A673 (cell line): Measurements from ENCODE around the gene AGAP1. TPM values are rescaled to one million over a fixed set of nuclear protein-coding genes. Genes with fewer than 3 reads are reported as not detected.

Experiments
- BruUV-seq: library from RNA; stranded (reverse); fragments of 400-500 nt; replicated peaks from 2 replicates; lab custom pipeline; 2021; lab: Mats Ljungman, UMichigan
- CTCF ChIA-PET: fragments of 300-600 bp; sonication (Branson Sonifier 250); formaldehyde crosslinking; loops from one replicate; lab custom pipeline; 2022; ENCODE audit warnings: antibody characterized with exemption; lab: Charles Lee
- POLR2A ChIA-PET: fragments of 300-600 bp; sonication (Branson Sonifier 250); formaldehyde crosslinking; loops from one replicate; lab custom pipeline; 2022; ENCODE audit warnings: antibody characterized with exemption; ENCODE audit not compliant: low non-redundant PET; lab: Charles Lee
- DNase-seq: peaks from one replicate; pipeline ENCODE4 v3.0.0-alpha.2; 2015; ENCODE audit warnings: low spot score
- H3K27ac ChIP-seq: fragments of 200-600 bp; sonication (generic); 2 replicates; pipeline ENCODE4 v1.5.1; 2016; ENCODE audit warnings: mixed run types, low read depth, mild to moderate bottlenecking, mixed read lengths, antibody characterized with exemption, low read length; ENCODE audit not compliant: poor library complexity, severe bottlenecking
- H3K27me3 ChIP-seq: fragments of 200-600 bp; sonication (generic); replicated peaks from 2 replicates; pipeline ENCODE4 v1.6.1; 2017; ENCODE audit warnings: mixed run types, low read depth, mild to moderate bottlenecking, mixed read lengths, antibody characterized with exemption, low read length; ENCODE audit not compliant: insufficient read depth, poor library complexity
- H3K36me3 ChIP-seq: fragments of 200-600 bp; sonication (generic); 2 replicates; pipeline ENCODE4 v1.6.1; 2016; ENCODE audit warnings: mixed run types, mild to moderate bottlenecking, mixed read lengths, antibody characterized with exemption, low read length; ENCODE audit not compliant: insufficient read depth, poor library complexity, severe bottlenecking
- H3K4me1 ChIP-seq: fragments of 200-600 bp; sonication (generic); 2 replicates; pipeline ENCODE4 v1.6.1; 2017; ENCODE audit warnings: mixed run types, mild to moderate bottlenecking, mixed read lengths, antibody characterized with exemption, low read length; ENCODE audit not compliant: insufficient read depth, poor library complexity, severe bottlenecking
- H3K4me3 ChIP-seq: fragments of 200-600 bp; sonication (generic); 2 replicates; pipeline ENCODE4 v1.5.1; 2016; ENCODE audit warnings: low read depth, mixed run types, mild to moderate bottlenecking, mixed read lengths, low read length; ENCODE audit not compliant: poor library complexity, severe bottlenecking
- H3K9me3 ChIP-seq: fragments of 200-600 bp; sonication (generic); 2 replicates; pipeline ENCODE4 v1.6.1; 2016; ENCODE audit warnings: mixed run types, low read depth, mild to moderate bottlenecking, mixed read lengths, antibody characterized with exemption, low read length; ENCODE audit not compliant: poor library complexity, severe bottlenecking
- EZH2 ChIP-seq: fragments of 200-600 bp; sonication (generic); IDR thresholded peaks from 2 replicates; pipeline ENCODE4 v1.6.1; 2017; ENCODE audit warnings: borderline replicate concordance, low read depth, mild to moderate bottlenecking, mixed read lengths, antibody characterized with exemption, low read length; ENCODE audit not compliant: poor library complexity, severe bottlenecking
- intact Hi-C: fragments of 100-400 bp; cut with micrococcal nuclease; formaldehyde crosslinking; loops from one replicate; pipeline ENCODE4 v1.10.0; 2022; ENCODE audit not compliant: unreplicated experiment
- total RNA-seq: library from RNA; stranded (reverse); gene quantifications from 2 replicates; pipeline ENCODE4 v1.2.3, GENCODE V29; 2021
- TF ChIP-seq, protein P1 (sequence below): fragments of 300-800, 200-600 bp; sonication (generic); conservative IDR thresholded peaks from 2 replicates; pipeline ENCODE4 v1.5.1; 2017; ENCODE audit warnings: low read depth, mild to moderate bottlenecking, antibody characterized with exemption, low read length, moderate library complexity, mixed read lengths

AGAP1 gene
- total RNA-seq, 1 experiment from 2014 or later: 25.3 TPM

- no peaks in the 10 kb centered on the region for H3K27me3 ChIP-seq
- H3K9me3 ChIP-seq: no peaks in the 10 kb centered on the region
- TF ChIP-seq EZH2: no peak
- TF ChIP-seq, protein P1, sequence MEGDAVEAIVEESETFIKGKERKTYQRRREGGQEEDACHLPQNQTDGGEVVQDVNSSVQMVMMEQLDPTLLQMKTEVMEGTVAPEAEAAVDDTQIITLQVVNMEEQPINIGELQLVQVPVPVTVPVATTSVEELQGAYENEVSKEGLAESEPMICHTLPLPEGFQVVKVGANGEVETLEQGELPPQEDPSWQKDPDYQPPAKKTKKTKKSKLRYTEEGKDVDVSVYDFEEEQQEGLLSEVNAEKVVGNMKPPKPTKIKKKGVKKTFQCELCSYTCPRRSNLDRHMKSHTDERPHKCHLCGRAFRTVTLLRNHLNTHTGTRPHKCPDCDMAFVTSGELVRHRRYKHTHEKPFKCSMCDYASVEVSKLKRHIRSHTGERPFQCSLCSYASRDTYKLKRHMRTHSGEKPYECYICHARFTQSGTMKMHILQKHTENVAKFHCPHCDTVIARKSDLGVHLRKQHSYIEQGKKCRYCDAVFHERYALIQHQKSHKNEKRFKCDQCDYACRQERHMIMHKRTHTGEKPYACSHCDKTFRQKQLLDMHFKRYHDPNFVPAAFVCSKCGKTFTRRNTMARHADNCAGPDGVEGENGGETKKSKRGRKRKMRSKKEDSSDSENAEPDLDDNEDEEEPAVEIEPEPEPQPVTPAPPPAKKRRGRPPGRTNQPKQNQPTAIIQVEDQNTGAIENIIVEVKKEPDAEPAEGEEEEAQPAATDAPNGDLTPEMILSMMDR: no peak
- H3K4me1 ChIP-seq: no peaks in the 10 kb centered on the region
- DNase-seq: no peak
- no TSS peak for BruUV-seq
- ChIA-PET CTCF (no interaction called here), POLR2A (no interaction called here)
- intact Hi-C loops: no loop called here
- H3K36me3 ChIP-seq: no peaks in the 10 kb centered on the region
- no peak overlapping the region for H3K27ac ChIP-seq
- no peak overlapping the region for H3K4me3 ChIP-seq
Observed at GRCh38 chr2:235784788-235785187, 290.9 kb downstream of the AGAP1 start.

DNA sequence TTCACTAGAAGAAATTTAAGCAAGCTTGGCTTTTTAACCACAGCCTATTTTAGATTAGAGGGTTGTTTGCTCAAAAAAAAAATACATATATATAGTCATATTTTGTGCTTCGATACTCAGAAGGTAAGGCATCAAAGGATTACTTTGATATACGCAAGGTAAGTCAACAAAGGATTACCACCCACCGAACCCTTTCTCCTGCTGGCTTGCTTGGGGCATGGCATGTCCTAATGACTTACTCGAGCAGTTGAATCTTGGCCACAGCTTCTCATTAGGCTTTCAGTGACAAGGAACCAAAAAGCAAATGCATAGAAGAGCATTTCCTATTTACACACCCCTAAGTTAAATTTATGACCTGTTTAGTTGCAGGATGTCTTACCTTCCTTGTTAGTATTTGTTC is 295.7 kb downstream of the AGAP1 start:
- Histone ChIP-seq H3K27ac (no peak overlapping the region), H3K27me3 (no peaks in the 10 kb centered on the region), H3K4me1 (no peaks in the 10 kb centered on the region), H3K4me3 (no peak overlapping the region), H3K36me3 (no peaks in the 10 kb centered on the region), H3K9me3 (no peaks in the 10 kb centered on the region)
- no TSS peak for BruUV-seq
- ChIA-PET CTCF (no interaction called here), POLR2A (no interaction called here)
- TF ChIP-seq EZH2: no peak
- TF ChIP-seq, protein P1: no peak
- DNase-seq: no peak
- intact Hi-C loops: no loop called here

- POLR2A ChIA-PET: interaction anchor here (0.7 kb wide), 1 partner anchor 11 kb away, joined by 3 read pairs; no protein-coding TSS in a partner anchor
- intact Hi-C loops: loop anchor here (5.0 kb wide), 1 partner anchor 384 kb away; no protein-coding TSS in a partner anchor
- no peak overlapping the region for H3K27ac ChIP-seq
- CTCF ChIA-PET: no interaction called here
- BruUV-seq: no TSS peak
- TF ChIP-seq, protein P1: peak; percentile 61
- no peak for TF ChIP-seq EZH2
- no peak overlapping the region for H3K4me3 ChIP-seq
- H3K27me3 ChIP-seq: no peaks in the 10 kb centered on the region
- peak; percentile 21 for DNase-seq
- H3K4me1 ChIP-seq: no peaks in the 10 kb centered on the region
- no peaks in the 10 kb centered on the region for H3K36me3 ChIP-seq
- no peaks in the 10 kb centered on the region for H3K9me3 ChIP-seq
Observed at GRCh38 chr2:235793163-235793752, 299.4 kb downstream of the AGAP1 start.
